SK-N-MC (cell line): ENCODE data around the gene FADS3.

Source experiments
- DNase-seq: peaks from one replicate; pipeline ENCODE4 v3.0.0-alpha.2; 2011; ENCODE audit warnings: low read depth, low spot score
- H3K27ac ChIP-seq: fragments of 200-600 bp; sonication (generic); 2 replicates; pipeline ENCODE4 v1.5.1; 2016; ENCODE audit warnings: mixed run types
- H3K36me3 ChIP-seq: fragments of 200-600 bp; sonication (generic); 2 replicates; pipeline ENCODE4 v1.6.1; 2017; ENCODE audit warnings: antibody characterized with exemption, low read length, mixed read lengths; ENCODE audit not compliant: insufficient read depth
- H3K4me3 ChIP-seq: fragments of 200-600 bp; sonication (generic); 2 replicates; pipeline ENCODE4 v1.5.1; 2016
- H3K9ac ChIP-seq: fragments of 200-600 bp; sonication (generic); 2 replicates; pipeline ENCODE4 v1.8.0; 2017; ENCODE audit warnings: mixed run types, mixed read lengths; ENCODE audit not compliant: insufficient read length
- H3K9me3 ChIP-seq: fragments of 200-600 bp; sonication (generic); 2 replicates; pipeline ENCODE4 v1.6.1; 2017; ENCODE audit warnings: low read depth, mild to moderate bottlenecking, antibody characterized with exemption, low read length, moderate library complexity, mixed read lengths
- EZH2 ChIP-seq: fragments of 200-600 bp; sonication (generic); IDR thresholded peaks from one replicate; pipeline ENCODE4 v1.6.1; 2017; ENCODE audit warnings: antibody characterized with exemption
- FOXP2 ChIP-seq: optimal IDR thresholded peaks from 2 replicates; pipeline ENCODE3; 2011; ENCODE audit warnings: mild to moderate bottlenecking, moderate library complexity; ENCODE audit not compliant: insufficient read depth; ENCODE audit errors: extremely low read length, control extremely low read depth
- POLR2AphosphoS5 ChIP-seq: IDR thresholded peaks from 2 replicates; pipeline ENCODE4 v1.6.1; 2012; ENCODE audit warnings: mild to moderate bottlenecking, low read depth, low read length, borderline replicate concordance

Gene FADS3

DNA sequence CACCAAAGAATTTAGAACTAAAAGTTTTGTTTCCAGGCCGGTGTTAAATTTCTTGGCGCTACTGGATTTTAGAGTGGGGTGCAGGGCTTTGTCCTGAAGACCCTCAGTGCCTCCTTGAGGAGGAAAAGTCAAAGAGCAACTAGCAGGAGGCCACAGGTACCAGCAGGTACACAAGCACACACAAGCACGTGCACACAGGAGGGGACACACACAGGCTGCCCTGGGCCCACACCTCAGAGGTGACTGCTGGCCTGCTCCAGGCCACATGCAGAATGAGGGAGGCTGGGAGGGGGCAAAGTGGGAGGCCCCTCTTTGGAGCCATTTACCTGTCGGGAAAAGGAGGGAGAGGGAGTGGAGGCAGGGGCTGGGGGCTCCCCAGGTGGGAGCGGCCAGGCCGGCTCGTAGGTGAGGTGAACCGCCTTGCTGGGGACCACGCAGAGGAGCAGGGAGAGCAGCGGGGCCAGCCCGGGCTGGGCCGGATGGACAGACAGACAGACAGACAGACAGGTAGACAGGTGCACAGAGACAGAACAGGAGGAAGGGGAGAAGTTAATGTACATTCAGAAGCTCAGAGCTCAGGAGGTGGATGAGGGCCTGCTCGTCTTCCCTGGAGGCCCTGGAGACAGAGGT lies 13.8 kb upstream of the FADS3 start:
- no peaks in the 10 kb centered on the region for H3K9me3 ChIP-seq
- peaks cover 3% of the 10 kb centered on the region; the same call in 1 of the 2 replicates for H3K36me3 ChIP-seq
- no peak for DNase-seq
- TF ChIP-seq EZH2 (no peak), FOXP2 (no peak), POLR2AphosphoS5 (no peak)
- no peak overlapping the region for H3K9ac ChIP-seq
- H3K4me3 ChIP-seq: no peak overlapping the region
- H3K27ac ChIP-seq: no peak overlapping the region

DNA sequence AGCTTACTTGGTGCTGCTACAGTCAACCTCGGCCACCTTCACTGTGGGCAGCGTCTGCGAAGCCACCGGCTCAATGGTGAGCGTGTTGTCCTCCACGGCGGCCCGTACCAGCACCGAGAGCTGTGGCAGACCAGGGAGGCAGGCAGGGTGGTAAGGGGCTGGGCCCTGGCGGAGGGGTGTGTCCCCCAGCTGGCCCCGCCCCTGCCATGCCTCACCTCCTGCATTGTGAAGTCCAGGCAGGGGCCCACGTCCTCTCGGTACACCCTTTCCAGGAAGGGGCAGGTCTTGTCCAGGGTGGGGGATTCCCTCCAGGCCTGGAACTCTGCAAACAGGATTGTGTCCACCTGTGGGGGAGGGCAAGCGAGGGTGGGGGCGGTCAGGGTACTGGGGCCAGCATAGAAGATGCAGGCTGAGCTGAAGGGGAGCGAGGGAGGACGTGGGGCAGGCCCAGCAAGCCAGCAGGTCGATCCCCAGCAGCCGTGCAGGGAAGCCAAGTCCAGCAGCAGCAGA lies 13.2 kb upstream of the FADS3 start:
- no peak overlapping the region for H3K4me3 ChIP-seq
- H3K9me3 ChIP-seq: no peaks in the 10 kb centered on the region
- peaks cover 3% of the 10 kb centered on the region; the same call in 1 of the 2 replicates for H3K36me3 ChIP-seq
- no peak for DNase-seq
- H3K9ac ChIP-seq: no peak overlapping the region
- no peak overlapping the region for H3K27ac ChIP-seq
- TF ChIP-seq POLR2AphosphoS5: no peak
- TF ChIP-seq FOXP2: no peak
- TF ChIP-seq EZH2: no peak

DNA sequence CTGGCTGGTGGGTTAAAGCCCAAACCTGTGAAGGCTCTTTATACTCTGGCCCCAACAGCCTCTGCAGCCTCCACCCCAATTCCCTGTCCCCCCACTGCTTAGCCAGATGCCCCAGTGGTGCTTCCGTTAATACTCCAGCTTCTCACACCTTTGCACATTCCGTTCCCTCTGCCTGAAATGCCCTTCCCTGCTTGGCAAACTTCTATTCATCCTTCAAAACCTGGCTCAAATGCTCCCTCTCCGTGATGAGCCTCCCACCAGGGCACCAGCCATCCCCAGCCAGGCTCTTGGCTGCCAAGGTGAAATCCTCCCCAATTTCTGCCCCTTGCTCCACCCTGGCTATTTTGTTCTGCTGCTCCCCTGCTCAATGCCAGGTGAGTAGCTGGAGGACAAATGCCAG lies 12.5 kb upstream of the FADS3 start:
- DNase-seq: no peak
- no peak for TF ChIP-seq POLR2AphosphoS5
- TF ChIP-seq FOXP2: no peak
- TF ChIP-seq EZH2: no peak
- Histone ChIP-seq H3K9me3 (no peaks in the 10 kb centered on the region), H3K9ac (no peak overlapping the region), H3K27ac (no peak overlapping the region), H3K4me3 (no peak overlapping the region), H3K36me3 (peaks cover 3% of the 10 kb centered on the region; the same call in 1 of the 2 replicates)

DNA sequence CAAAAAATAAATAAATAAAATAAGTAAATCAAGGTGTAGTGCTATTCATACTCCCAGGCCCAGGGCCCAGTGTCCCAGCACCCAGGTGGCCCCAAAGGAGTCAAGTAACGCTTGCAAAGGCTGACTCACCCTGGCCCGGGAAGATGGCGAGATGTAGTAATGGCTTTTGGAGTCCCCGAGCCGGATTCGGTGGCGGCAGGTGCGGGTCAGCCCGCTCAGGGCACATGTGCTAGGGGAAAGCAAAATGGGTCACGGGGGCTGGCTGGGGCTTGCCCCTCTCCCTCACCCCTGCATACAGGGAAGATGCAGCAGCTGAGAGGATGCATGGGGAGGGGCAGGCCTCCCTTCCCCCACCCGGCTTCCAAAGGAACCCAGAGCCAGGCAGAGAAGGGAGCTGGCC lies 11.0 kb upstream of the FADS3 start:
- Histone ChIP-seq H3K27ac (no peak overlapping the region), H3K36me3 (peaks cover 3% of the 10 kb centered on the region; the same call in 1 of the 2 replicates), H3K9ac (no peak overlapping the region), H3K9me3 (no peaks in the 10 kb centered on the region), H3K4me3 (no peak overlapping the region)
- TF ChIP-seq FOXP2: no peak
- no peak for TF ChIP-seq EZH2
- no peak for TF ChIP-seq POLR2AphosphoS5
- no peak for DNase-seq

DNA sequence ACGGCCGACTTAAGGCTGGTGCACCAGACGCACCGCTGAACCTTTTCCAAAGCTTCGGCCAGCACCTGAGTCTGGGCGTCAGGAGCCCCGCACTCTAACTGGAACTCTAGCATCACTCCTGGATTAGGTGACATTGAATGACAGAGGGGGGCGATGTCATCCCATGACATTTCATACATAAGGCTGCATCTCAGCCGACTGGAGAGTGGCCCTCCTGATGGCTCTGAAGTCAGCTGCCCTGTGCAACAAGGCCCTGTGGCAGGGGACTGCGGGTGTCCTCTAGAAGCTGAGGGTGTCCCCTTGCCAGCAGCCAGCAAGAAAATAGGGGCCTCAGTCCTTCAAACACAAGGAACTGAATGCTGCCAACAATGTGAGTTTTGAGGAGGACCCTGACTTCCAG lies 10.1 kb upstream of the FADS3 start:
- Histone ChIP-seq H3K9me3 (no peaks in the 10 kb centered on the region), H3K36me3 (peaks cover 3% of the 10 kb centered on the region; the same call in 1 of the 2 replicates), H3K9ac (no peak overlapping the region), H3K4me3 (no peak overlapping the region), H3K27ac (no peak overlapping the region)
- DNase-seq: no peak
- TF ChIP-seq POLR2AphosphoS5 (no peak), FOXP2 (no peak), EZH2 (no peak)

DNA sequence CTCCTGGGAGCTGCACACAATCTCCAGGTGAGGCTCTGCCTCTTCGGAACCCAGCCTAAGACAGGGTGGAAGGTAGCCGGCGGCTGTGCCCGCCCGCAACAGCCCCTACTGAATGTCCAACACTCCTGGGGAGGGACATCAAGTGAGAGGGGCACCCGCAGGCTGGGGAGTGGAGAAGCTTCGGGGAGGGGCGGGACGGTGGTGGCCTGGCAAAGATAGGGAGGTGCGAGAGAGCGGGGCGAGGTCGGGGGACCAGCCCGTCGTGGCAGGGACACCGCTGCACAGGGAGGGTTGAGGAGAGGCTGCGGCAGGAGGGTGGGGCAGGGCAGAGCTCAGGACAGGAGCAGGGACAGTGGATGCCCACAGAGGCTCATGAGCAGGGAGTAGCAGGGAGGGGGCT lies 8.9 kb upstream of the FADS3 start:
- Histone ChIP-seq H3K27ac (no peak overlapping the region), H3K4me3 (no peak overlapping the region), H3K9me3 (no peaks in the 10 kb centered on the region), H3K36me3 (peaks cover 3% of the 10 kb centered on the region; the same call in 1 of the 2 replicates), H3K9ac (no peak overlapping the region)
- TF ChIP-seq FOXP2 (no peak), POLR2AphosphoS5 (no peak), EZH2 (no peak)
- DNase-seq: no peak

DNA sequence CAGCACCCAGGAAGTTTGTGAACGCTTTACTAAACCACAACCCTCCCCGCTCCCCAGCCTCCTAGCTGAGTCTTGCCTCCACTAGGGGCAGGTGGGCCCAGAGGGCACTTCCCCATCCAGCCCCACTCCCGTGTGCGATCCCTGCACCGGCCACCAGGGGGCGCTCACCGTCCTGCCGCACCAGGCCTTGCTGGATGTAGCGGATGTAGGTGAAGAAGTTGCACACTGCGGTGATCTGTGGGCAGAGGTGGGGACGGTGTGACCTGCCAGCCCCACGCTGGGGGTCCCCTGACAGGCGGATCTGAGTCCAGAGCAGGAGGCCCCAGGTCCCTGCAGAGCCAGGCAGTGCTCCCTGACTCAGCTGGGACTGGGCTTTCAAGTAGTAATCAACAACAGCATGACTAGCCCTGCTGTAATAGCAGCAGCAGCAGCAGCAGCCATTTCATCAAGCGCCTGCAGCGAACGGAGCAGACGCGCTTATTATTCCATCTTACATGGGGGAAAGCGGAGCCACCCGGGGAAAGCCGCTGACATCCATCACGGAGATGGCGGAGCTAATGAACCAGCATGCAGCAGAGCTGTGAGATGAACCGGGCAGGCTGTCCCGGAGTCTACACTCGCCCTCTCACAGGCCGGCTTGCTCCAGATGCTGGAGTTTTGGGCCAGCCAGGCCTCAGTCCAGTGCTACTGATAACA lies 7.9 kb upstream of the FADS3 start:
- H3K9me3 ChIP-seq: no peaks in the 10 kb centered on the region
- TF ChIP-seq EZH2 (no peak), FOXP2 (no peak), POLR2AphosphoS5 (no peak)
- peak; percentile 26 for DNase-seq
- H3K27ac ChIP-seq: no peak overlapping the region
- no peak overlapping the region for H3K9ac ChIP-seq
- H3K36me3 ChIP-seq: peaks cover 3% of the 10 kb centered on the region; the same call in 1 of the 2 replicates
- H3K4me3 ChIP-seq: no peak overlapping the region

DNA sequence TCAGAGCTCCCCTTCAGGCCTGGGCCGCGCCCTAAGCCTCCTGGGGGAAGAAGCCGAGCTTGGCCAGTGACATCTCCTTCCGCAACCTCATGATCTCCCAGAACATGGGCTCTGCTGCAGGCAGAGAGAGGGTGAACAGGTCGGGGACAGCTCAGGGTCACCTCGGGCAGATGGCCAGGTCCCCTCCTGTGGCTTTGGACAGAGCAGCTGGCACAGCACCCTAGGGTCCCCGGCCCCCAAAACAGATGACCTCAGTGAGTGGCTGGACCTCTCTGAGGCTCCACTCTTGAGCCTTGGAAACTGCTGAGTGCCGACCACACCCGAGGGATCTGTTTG lies 6.9 kb upstream of the FADS3 start:
- H3K27ac ChIP-seq: no peak overlapping the region; the same call in 1 of the 2 replicates
- H3K4me3 ChIP-seq: no peak overlapping the region
- TF ChIP-seq EZH2: no peak
- TF ChIP-seq POLR2AphosphoS5: no peak
- TF ChIP-seq FOXP2: no peak
- H3K36me3 ChIP-seq: peaks cover 3% of the 10 kb centered on the region; the same call in 1 of the 2 replicates
- no peaks in the 10 kb centered on the region for H3K9me3 ChIP-seq
- no peak overlapping the region for H3K9ac ChIP-seq
- no peak for DNase-seq
